Fibroblast of skin of back (primary cell): Measurements from ENCODE around the gene ABHD2. TPM values are rescaled to one million over a fixed set of nuclear protein-coding genes. Genes with fewer than 3 reads are reported as not detected.
"Not testable (repeated sequence)": the region's sequence is repeated elsewhere in the genome, so short reads cannot be mapped to it uniquely, and the experiment has no call there.

ENCODE experiments used
- DNase-seq: peaks from one replicate; pipeline ENCODE4 v3.0.0-alpha.2; 2013
- polyA plus RNA-seq, 2 experiments: library from polyadenylated mRNA; unstranded; fragments of 120-200 nt; gene quantifications; one replicate each; pipeline ENCODE4 v1.2.1, GENCODE V29; 2013; ENCODE audit not compliant: insufficient read length in 2 of 2

ABHD2 gene, protein sequence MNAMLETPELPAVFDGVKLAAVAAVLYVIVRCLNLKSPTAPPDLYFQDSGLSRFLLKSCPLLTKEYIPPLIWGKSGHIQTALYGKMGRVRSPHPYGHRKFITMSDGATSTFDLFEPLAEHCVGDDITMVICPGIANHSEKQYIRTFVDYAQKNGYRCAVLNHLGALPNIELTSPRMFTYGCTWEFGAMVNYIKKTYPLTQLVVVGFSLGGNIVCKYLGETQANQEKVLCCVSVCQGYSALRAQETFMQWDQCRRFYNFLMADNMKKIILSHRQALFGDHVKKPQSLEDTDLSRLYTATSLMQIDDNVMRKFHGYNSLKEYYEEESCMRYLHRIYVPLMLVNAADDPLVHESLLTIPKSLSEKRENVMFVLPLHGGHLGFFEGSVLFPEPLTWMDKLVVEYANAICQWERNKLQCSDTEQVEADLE
- polyA plus RNA-seq (2013, experiment 1 of 2; ENCODE audit: insufficient read length): 27.1 TPM
- polyA plus RNA-seq (2013, experiment 2 of 2; ENCODE audit: insufficient read length): 14.8 TPM

DNA sequence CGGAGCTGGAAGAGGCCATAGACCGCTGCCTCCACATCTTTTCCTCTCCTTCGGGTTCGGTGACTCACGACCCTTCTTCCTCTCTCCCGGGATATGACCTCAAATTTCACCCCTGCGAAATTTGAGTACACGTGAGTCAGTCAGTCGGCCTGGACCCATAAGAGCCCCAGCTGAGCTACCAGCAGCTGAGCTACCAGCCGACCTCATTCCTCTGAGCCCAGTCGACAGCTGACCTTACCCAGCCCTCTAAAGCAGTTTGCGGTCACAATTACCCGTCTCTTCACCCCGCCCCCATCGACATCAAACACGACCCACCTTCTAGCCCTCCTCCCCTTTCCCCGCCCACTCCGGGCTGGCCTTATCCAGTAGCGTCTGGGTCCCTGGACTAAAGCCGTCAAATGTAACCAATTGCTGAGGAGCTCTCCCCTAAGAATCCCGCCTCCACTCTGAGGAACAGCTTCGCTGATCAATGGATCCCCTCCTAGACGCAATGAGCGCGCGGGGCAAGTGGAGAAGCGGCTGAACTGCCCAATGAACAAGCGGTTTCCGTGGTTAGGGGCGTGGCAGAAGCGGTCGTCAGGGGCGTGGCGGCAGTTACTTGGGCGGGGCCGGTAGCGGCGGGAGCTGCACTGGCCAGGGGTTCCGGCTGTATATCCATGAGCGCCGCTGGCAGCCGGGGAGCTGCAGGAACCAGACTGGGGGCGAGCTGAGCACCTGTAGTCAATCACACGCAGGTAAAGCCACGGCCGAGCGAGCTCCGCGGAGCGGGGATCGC is at the start of gene ABHD2:
TSS of gene ABHD2 (plus strand) at position 627 of the 775 bp plus-strand sequence. CDS start 27,872 bp downstream, outside the sequence.
- DNase-seq: peak; percentile 100

DNA sequence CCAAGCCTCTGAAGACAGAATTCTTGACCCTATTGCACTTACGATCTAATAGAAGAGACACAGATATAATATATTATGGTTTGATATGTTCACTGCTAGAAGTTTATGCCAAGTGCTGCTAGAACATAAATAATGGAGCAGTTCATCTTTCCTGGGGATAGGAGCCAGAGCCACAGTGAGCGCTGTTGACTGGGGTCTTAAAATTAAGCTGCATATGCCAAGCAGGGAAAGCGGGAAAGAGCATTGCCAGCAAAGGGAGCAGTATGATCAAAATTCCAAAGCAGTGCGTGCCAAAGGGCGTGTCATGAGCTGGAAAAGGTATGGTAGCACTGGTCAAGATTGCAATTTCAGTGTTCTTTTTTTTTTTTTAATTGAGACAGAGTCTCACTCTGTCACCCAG is 49.1 kb upstream of the ABHD2 start:
- no peak for DNase-seq

DNA sequence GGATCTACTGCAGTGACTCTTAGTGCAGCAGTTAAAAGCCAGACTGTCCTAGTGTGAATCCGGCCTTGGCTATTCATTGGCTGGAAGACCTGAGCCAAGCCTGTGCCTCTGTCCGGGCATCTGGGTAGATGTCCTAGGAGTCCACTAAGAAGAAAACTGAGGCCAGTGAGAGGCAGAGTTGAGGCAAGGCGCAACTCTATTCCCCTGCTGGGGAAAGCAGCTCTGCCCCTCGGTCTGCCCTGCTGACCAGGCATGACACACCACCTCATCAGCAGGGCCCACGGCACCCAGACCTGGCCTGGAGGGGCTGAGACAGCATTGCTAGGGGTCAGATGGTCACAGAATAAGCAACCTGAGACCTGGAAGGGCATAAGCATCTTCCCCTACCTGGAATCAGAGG is 46.7 kb upstream of the ABHD2 start:
- no peak for DNase-seq

DNA sequence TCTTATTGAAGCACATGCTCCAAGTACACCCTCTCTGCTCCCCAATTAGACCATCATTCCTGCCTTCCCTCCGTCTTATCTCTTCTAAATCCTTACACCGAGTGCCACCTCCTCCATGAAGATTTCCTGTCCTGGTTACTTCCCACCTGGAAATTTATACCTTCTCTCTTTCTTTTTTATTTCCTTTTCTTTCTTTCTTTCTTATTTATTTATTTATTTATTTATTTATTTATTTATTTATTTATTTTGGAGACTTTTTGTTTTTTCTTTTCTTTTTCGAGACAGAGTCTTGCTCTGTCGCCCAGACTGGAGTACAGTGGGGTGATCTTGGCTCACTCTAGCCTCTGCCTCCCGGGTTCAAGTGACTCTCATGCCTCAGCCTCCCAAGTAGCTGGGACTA is 45.9 kb upstream of the ABHD2 start:
- no peak for DNase-seq

DNA sequence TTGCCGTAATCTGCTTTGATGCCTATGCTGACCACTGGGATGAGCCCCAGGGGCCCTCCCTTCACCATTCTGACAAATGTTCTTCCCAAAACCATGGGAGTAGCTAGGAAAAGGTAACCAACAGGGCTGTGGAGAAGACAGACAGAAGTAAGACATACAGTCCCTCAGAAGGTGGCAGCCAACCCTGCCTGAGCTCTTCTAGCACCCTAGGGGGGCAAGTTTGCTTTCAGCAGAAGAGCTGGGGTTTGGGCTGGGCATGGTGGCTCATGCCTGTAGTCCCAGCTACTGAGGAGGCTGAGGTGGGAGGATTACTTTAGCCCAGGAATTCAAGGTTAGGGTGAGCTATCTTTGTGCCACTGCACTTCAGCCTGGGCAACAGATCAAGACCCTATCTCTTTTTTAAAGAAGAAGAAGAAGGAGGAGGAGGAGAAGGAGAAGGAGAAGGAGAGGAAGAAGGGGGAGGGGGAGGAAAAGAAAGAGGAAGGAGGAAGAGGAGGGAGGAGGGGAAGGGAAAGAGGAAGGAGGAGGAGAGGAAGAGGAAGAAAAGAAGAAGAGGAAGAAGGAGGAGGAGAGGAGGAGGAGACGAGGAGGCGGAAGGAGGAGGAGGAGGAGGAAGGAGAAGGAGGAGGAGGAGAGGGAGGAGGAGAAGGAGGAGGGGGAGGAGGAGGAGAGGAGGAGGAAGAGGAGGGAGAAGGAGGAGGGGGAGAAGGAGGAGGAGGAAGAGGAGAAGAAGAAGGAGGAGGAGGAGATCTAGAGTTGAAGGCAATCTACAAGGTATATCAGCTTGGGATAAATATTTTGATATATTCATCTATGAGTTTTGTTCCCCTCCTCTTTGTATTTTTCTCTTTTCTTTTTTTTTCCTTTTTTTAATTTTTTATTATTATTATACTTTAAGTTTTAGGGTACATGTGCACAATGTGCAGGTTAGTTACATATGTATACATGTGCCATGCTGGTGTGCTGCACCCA is 44.9 kb upstream of the ABHD2 start:
- DNase-seq: no peak

DNA sequence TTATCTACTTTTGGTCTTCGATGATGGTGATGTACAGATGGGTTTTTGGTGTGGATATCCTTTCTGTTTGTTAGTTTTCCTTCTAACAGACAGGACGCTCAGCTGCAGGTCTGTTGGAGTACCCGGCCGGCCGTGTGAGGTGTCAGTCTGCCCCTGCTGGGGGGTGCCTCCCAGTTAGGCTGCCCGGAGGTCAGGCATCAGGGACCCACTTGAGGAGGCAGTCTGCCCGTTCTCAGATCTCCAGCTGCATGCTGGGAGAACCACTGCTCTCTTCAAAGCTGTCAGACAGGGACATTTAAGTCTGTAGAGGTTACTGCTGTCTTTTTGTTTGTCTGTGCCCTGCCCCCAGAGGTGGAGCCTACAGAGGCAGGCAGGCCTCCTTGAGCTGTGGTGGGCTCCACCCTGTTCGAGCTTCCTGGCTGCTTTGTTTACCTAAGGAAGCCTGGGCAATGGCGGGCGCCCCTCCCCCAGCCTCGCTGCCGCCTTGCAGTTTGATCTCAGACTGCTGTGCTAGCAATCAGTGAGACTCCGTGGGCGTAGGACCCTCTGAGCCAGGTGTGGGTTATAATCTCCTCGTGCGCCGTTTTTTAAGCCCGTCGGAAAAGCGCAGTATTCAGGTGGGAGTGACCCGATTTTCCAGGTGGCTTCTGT is 39.1 kb upstream of the ABHD2 start:
- DNase-seq: not testable (repeated sequence)

DNA sequence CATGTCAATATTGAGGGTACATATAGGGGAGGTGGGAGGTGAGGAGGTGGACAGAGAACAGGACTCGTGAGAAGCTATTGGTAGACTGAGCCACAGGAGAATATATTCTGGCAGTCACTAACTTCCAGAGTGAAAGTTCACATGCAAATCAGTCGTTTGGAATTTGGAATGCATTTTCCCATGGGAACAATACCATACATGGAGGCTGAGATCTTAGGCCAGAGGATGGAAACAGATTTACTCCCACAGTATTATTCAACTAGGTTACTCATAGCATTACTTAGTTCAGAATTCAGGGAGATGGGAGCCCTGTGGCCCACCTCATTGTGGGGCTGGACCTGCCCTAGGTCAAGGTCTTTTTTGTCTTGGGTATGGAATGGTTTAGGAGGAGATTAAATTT is 36.4 kb upstream of the ABHD2 start:
- peak; percentile 98 for DNase-seq

DNA sequence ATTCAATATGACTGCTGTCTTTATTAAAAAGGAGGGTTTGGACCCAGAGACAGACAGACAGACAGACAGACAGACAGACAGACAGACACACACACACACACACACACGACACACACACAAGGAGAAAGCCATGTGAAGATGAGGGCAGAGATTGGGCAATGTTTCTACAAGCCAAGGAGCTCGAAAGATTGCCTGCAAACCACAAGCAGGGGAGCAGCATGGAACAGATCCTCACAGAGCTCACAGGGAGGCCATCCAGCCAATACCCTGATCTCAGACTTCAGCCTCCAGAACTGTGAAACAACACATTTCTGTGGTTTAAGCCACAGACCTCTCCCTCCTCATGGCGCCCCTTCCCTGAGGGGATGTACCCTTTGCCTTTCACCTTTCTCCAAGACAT is 35.8 kb upstream of the ABHD2 start:
- peak; percentile 95 for DNase-seq

DNA sequence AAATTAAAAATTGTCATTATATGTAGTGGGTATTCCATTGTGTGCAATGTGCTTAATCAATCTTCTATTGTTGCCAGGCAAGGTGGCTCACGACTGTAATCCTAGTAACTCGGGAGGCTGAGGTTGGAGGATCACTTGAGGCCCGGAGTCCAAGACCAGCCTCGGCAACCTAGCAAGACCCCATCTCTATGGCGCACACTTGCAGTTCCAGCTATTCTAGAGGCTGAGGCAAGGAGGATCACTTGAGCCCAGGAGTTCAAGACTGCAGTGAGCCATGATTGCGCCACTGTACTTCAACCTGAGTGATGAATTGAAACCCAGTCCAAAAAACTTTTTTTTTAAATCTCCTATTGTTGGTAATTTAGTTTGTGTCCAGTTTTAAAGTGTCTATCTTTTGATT is 33.4 kb upstream of the ABHD2 start:
- no peak for DNase-seq

DNA sequence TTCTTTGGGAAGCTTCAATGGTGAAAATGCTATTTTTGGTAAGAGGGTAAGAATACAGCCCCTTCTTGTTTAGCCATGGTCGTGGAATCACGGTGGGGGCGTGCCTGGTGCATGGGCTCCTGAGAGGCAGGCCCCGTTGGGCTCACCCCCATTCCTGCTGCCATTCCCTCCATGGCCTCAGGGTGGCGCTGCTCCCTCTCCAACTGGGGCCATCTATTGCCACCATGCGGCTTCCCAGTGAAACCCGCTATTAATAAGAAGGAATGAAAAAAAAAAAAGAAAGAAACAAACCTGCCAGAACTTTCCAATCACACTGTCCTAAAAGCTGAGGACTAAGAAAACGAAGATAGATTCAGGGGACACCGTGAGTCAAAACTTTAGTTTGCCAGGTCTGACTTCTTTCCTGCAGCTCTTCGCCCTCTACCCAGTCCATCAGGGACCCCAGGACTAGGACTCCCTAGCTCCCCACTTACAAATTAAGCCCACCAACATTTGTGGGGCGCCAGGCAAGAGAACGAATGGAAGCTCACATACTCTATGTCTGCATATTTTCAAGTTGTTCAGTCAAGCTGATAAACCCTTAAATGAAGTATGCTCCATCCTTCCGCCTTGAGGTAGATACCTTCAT is 30.6 kb upstream of the ABHD2 start:
- peak; percentile 69 for DNase-seq

DNA sequence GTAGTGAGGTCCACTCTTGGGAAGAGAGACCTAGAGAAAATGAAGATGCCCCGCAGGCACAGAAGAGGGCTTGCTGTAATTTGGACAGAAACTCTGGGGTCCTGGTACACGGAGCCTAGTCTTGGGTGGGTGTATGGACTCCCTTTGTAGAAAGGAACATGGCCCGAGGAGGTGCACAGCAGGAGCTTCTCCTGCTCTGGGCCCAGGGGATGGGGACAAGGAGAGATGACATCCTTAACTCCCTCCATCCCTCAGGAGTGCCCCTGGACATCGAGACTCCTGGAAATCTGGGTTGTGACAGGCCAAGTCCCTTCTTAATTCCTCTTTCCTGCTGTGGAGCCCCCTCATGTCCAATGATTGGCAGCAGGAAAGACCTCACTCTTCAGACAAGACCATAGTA is 29.9 kb upstream of the ABHD2 start:
- no peak for DNase-seq

DNA sequence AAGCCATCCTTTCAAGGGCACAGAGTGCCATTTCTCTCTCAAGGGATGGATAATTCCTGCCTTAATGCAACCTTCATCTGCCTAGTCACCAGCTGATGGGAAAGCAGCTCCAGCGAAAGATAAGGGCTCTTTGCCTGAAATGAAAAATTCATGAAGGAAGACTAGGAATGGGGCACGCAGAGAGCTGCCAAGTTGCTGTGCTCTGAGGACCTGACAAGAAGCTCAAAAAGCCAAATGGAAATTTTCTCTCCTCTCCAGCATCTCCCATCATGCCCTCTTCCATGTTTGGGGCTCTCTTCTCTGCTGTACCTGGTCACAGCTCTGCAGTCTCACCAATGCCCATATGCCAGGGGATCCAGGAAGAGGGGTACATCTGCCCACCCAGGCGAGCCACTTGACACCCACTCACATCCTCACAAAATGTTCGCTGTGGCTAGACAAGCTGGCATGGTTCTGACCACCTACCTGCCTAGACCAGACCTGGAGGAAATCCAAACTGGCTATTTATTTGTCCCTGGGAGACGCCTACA is 29.3 kb upstream of the ABHD2 start:
- no peak for DNase-seq

DNA sequence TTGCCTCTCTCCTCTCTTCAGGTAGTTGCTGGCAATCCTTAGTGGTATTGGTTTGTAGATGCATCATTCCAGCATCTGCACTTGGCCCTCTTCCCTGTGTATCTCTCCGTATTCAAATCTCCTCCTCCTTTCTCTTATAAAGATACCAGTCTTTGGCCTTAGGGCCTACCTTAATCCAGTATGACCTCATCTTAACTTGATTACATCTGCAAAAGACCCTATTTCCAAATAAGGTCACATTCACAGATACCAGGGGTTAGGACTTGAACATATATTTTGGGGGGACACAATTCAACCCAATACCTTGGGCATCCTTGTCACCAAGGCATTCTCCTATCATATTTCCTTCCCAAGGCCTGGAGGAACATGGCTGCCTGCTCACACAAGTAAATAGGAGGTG is 22.0 kb upstream of the ABHD2 start:
- no peak for DNase-seq

DNA sequence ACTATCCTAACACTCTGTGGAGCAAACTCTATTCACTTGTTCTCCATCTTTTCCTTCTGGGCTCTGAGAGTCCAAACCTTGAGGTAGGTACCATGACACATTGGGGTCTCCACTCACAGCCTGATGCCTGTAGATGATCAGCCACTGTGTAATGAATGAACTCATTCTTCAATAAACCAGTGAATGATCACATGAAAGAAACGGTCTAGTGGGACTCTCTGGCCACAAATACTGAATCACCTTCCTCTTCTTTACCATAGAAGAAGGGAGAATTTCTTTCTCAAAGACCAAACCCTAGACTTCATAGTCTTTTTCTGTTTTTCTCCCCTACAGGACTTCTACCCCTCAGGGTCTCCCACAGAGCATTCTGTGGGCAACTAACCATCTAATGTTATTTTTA is 20.5 kb upstream of the ABHD2 start:
- DNase-seq: peak; percentile 25

DNA sequence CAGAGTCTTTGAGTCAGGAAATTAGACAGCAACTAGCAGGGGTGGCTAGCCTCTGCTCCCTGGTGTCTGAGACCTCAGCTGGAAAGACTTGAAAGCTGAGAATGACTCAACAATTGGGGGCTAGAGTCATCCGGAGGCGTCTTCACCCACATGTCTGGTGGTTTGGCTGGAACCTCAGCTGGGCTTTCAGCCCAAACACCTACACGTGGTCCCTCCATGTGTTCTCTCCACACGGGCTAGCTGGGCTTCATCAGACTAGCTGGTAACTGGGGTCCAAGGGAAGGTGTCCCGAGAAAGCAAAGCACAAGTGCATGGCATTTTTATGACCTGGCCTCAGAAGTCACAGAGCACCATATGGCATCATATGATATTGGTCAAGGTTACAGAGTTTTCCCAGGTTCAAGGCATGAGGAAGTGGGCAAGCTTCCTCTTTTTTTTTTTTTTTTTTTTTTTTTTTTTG is 19.9 kb upstream of the ABHD2 start:
- DNase-seq: peak; percentile 85

DNA sequence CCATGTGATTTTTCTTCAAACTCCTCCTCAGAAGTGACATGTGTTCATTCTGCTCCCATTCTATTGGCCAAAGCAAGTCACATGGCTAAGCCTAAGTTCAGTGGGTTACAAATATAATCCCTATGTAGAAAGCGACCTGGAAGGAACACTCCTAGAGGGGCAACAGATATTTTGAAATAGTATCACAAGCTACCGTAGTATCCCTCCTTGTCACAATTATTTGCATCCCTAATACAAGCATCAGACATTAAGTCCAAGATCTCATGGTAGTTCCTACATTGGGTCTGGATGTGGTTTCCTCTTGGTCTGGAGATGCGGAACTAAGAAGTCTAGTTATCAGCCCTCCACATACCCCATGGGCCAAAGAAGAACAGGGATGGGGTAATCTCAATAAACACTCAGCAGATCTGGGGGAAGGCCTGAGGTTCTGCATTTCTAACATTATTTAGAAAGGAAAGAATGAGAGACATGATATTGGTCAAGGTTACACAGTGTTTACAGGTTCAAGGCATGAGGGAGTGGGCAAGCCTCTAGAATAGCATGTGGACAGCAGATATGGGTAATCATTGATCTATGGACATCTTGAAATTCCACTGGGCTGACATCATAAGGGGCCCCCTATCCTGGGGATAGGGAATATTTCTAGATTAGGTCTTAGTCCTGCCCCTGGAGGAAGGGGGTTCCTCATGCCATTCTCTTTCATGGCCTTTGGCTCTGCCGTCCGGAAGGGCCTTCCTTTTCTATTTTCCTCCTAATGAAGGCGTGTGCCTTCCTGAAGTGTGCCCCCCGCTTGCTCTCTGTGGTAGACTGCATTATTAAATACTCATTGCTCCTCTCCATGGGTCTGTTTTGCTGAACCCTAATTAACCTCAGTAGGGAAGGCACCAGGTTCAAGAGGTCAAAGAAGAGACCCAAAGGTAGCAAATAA is 17.8 kb upstream of the ABHD2 start:
- DNase-seq: no peak

DNA sequence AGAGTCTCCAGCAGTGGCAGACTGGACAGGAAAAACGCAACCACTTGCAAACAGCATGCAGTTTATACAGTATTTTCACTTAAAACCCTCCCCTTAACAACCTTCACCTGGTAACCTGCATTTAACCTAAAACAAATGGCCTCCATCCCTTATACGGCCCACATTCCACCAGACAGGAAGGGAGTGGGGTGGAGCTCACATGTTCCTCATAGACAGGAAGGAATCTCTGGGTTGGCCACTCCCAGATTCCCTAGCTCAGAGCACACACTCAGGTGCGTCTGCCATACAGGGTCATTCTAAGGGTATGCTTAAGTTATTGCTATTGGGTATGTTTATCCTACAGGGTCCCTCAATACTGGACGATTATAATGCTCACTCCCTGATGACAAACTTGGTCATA is 16.8 kb upstream of the ABHD2 start:
- DNase-seq: no peak

DNA sequence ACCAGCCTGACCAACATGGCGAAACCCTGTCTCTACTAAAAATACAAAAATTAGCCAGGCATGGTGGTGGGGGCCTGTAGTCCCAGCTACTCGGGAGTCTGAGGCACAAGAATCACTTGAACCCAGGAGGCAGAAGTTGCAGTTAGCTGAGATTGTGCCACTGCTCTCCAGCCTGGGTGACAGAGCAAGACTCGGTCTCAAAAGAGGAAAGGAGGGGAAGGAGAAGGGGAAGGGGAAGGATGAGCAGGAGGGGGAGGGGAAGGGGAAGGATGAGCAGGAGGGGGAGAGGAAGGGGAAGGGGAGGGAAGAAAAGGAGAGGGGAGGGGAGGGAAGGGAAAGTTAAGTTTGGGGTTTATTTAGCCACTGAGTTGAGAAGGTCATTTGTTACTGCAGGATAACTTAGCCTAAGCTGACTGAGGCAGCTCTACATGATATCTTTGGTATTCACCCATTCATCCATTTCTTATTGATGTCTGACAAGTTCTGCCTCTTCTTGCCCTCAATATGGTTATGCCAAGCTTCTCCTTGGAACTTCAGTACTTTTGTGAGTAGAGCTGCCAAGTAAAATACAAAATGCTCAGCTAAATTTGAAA is 15.9 kb upstream of the ABHD2 start:
- no peak for DNase-seq

DNA sequence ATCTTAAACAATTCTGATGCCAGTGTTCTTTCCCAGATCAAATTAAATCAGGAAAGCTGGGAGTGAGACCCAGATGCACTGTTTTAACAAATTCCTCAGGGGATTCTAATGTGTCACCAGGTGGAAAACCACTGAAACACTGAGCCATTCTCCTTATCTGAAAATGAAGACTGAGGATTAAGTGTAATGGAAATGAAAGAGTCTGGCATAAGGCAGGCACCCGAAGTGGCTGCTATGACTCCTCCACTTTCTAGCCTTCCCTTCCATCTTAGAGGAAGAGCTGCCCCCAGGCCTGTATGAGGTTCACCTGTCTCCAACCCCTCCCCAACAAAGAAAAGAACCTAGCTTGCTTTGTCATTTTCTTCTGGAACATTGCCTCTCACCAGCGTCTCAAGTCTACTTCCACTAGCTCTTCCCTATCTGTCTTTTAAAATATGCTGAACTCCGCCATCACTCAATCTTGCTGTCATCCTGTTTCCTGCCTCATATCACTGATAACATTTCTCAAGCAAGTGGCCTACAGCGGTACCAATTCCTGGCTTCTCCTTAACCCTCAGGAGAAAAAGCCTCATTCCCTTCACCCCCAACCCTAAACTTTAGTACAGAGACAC is 13.7 kb upstream of the ABHD2 start:
- DNase-seq: no peak
